NOMO-1 (cell line): Measurements from ENCODE around the gene STK4.
A peak's percentile ranks its signal among the peaks of the same experiment; 100 is the strongest.
"Not testable (repeated sequence)": the region's sequence is repeated elsewhere in the genome, so short reads cannot be mapped to it uniquely, and the experiment has no call there.

Experiments
- DNase-seq, 2 experiments: peaks; one replicate each; lab custom pipeline; 2025; ENCODE audit not compliant: unreplicated experiment in 2 of 2; lab: John Stamatoyannopoulos, UW

The STK4 gene

DNA sequence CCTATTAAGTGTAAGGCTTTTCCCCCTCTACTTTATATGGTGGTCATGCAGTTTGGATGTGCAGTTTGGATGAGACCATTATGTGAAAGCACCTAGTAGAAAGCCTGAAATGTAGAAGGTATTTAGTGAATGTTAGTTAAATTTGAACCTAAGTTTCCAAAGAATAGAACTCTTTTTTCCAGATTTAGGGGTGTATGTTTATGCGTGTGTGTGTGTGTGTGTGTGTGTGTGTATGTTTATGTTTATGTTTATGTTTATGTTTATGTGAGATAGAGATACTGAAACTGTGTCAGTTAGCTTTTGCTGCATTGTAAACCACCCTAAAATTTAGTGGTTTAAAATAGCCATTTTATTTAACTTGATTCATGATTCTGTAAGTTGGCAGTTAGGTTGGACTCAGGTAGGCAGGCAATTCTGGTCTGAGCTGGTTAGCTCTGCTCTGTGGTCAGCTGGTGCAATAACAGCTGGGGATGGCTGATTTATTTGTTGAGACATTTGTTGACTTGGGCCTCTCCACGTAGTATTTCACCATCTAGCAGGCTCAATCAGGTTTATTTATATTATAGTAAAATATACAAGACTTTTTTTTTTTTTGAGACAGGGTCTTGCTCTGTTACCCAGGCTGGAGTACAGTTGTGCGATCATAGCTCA lies 54.0 kb downstream of the STK4 start:
- DNase-seq = peak; percentile 21 to 43

- no peak for DNase-seq
Measured at GRCh38 chr20:45021631-45022030, 55.3 kb downstream of the STK4 start.

DNA sequence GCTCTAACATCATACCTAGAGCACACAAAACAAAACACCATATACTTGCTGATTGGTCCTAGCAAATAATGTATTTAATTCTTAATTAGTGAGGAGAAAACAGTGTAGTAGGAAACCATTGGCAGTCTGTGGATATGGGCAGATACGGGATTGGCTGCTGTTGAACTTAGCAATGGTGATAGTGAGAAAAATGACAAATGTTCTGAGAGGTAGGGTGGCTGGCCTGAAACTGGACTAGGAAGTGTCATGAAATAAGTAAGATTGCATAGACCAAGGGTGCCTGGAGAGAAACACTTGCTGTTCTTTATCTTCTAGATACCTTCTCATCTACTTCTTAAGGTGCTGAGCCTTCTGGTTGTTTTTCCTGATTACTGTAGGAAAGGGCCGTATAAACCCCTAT lies 56.8 kb downstream of the STK4 start:
- DNase-seq = not testable (repeated sequence)

DNA sequence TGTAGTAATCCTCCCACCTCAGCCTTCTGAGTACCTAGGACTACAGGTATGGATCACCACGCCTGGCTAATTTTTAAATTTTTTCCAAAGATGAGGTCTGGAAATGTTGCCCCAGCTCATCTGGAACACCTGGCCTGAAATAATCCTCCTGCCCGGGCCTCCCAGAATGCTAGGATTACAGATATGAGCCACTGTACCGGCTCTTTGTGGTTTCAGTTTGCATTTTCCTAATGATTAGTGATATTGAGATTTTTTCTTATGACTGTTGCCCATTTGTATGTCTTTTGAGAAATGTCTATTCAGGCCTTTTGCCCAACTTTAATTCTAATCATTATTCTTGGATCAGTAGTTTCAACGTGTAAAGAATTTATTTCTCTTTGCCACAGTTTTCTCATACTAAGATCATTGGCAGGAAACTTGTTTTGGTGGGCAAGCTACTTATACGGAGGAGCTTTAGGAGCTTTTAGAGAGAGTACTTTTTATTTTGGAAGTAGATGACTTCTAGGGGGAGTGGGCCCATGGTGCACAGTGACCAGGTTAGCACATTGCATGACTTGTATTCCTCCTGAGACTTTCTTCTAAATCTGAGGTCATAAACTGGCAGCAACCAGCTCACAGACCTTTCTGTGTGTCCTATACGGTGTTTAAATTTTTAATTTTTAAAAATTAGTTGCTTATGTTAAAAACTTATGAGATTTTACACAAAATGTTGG lies 62.3 kb downstream of the STK4 start:
- DNase-seq = no peak

DNA sequence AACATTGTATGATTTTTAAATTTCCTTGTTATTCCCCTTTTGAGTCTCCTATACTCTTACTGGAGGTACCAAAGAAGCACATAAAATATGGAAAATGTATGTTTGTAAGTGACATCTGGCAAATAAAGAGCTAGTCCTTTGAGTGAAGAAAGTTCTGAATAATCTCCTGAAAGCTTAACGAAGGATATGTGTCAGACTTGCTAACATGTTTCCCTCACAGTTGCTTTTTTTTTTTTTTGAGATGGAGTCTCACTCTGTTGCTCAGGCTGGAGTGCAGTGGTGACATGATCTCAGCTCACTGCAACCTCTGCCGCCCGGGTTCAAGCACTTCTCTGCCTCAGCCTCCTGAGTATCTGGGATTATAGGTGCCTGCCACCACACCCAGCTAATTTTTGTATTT lies 63.6 kb downstream of the STK4 start:
- DNase-seq = no peak

- DNase-seq = no peak
Measured at GRCh38 chr20:45032276-45032675, 66.0 kb downstream of the STK4 start.

DNA sequence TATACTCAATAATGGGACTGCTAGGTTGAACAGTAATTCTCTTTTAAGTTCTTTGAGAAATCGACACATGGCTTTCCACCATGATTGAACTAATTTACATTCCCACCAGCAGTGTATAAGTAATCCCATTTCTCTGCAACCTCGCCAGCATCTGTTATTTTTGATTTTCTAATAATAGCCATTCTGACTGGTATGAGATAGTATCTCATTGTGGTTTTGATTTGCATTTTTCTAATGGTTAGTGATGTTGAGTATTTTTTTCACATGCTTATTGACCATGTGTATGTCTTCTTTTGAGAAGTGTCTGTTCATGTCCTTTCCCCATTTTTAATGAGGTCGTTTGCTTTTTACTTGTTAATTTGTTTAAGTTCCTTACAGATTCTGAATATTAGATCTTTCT lies 66.5 kb downstream of the STK4 start:
- no peak for DNase-seq

- no peak for DNase-seq
Measured at GRCh38 chr20:45034436-45034835, 68.1 kb downstream of the STK4 start.

GRCh38 chr20:45036044-45036755 lies 69.9 kb downstream of the STK4 start:
- DNase-seq = peak; percentile 8 to 49

DNA sequence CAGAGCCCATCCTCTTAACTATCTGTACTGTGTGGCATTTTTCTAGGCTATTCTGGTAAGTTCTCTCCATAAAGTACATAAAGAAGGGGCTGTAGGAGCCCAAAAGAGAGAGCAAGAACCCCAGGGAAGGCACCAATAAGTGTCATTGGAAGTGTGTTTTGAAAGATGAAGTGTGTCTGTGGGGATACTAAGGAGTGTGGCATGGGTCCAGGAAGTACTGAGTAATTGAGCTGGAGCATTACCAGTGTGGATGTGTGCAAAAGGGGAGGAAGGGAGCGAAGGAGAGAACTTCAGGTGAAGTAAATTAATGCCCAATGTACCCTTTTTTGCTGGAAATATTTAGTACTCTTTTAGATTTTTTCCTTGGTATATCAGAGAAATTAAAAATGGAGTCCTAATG lies 70.7 kb downstream of the STK4 start:
- DNase-seq = no peak

DNA sequence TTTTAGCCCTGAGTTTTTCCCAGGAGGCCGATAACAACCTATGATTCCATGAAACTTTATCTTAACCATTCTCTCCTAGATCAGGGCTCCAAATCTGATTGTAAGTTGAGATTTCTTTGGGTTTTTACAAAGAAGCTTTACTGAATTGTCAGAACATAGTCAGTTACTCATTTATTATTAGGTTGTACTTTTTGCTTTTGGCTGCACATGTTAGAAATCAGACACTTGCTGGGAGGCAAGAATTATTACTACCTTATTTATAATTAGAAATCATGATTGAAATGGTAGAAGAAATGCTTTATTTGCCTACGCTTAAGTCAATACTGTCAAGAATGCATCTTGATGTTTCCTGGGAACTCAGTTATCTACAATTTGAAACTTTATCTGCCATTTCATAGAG lies 71.3 kb downstream of the STK4 start:
- no peak for DNase-seq

DNA sequence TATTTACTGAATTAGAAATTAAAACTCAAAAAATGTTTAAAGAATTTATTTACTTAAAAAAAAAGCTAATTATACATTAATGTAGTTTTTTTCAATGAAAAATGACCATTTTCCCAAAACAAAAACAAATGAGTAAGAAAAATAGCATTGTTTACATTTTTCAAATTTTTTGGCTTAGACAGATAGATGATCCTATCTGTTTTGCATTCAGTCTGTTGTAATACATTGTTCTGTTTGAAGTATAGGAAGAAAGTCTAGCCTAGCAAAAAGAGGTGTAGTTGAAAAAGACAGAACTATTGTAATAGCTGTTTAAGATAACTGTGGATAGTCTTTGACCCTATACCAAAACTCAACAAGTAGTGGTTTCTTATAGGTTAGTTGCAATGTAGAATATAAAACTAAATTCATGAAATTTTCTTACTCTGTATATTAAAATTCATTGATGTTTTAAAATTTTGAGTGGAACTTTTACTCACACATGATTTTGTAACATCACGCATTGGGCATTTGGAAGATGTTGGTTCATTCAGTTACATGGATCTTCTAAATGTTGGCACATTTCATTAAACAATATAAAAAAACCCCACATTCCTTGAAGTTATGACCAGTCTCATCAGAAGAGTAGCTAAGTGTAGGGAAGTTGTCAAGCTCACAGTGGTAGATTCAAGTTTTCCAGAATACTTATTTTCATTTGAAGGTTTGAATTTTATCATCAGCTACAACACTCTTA lies 72.6 kb downstream of the STK4 start:
- no peak for DNase-seq

- peak; percentile 74 to 96 for DNase-seq
Measured at GRCh38 chr20:45039475-45039820, 73.1 kb downstream of the STK4 start.

DNA sequence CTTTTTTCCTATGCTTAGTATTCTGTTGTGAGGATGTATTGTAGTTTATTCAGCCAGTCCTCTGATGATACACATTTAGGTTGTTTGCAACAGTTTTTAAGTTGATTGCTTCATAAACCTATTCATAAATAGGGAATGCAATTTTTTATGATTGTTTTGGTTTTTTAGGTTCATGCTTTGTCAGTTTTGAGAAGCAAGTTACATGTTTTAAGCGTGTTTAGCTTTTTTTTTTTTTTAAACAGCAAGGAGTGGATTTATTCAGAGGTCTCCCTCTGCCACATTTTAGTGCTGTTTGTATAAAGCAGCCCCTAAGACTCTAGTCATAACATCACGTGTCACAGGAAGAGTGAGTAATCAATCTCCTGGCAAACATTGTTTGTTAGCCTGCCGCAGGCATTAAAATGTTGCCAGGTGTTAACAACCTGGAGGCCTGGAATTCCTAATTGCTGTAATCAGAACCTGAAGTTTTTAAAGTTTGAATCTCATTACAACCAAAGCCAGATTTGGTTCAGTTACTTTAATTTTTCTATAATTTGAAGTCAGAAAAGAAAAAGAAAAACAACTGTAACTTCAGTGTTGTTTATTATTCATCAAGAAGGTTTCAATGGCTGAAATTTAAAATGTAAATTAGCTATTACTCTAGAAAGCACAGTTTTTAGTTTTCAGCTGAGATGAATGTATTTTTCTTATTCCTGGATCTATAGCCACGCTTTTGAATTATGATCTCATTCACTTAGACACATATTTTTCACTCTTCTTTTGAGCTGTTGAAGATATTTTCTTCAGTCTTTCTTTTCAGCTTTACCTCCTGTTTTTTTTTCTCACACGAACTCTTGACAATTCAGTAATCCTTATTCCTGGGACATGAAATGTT lies 75.4 kb downstream of the STK4 start:
- peak in 1 of 2 experiments; percentile 35 for DNase-seq

- no peak for DNase-seq
Measured at GRCh38 chr20:45042978-45043377, 76.7 kb downstream of the STK4 start.

DNA sequence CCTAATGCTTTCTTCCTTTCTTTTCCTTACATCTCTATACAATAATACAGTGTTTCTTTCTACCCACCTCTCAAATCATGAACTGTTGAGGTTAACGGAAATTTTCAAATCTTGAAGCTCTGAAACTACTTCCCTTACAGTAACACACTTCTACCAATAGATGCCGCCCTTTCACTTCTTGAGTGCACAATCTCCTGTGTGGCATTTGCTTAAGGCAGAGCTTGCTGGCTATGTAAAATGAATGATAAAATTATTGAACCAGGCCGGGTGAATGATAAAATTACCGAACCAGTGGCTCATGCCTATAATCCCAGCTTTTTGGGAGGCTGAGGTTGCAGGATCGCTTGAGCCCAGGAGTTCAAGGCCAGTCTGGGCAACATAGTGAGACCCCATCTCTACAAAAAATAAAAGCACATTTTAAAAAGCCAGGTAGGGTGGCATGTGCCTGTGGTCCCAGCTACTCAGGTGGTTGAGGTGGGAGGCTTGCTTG lies 77.8 kb downstream of the STK4 start:
- DNase-seq = peak; percentile 51 to 82

- DNase-seq = no peak
Measured at GRCh38 chr20:45044601-45045000, 78.3 kb downstream of the STK4 start.

DNA sequence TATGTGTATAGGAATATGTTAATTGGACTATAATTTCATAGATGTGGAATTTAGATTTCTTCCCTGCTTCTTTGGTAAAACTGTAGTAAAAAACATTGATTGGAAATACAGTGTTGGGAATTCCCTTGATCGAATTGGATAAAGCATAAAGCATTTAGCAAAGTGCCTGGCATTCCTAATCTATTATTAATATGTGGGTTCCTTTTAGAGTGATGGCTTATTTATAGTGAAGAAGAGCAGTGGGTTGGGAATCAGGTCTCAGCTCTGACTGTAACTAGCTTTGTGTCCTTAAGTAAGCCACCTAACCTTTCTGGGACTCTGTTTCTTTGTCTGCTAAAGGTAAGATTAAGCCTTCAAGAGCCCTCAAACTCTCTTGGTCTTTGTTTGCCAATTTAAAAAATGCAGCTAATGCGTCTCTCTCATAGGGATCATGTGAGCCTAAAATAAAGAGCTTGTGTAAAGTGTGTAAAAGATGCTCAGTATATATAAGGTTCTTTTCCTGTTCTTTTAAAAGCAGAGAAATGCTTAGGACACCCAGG lies 81.3 kb downstream of the STK4 start:
- no peak for DNase-seq

DNA sequence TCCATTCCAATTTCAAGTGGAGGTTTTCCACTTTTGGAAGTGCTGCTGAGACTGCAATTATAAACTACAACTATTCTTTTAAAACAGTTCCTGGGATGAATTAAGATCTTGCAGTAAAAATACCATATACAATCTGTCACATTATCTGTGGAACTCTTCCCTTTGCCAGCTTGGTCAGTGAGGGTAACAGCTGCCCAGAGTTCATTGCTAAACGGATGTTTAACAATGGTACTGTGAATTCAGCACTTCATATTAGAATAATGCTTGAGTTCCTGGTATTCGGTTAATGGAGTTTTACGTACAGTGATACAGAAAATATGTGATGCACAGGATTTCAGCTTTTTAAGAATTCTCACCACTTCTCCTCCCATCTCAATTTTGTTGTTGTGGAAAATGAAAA lies 83.1 kb downstream of the STK4 start:
- no peak for DNase-seq

GRCh38 chr20:45049904-45050471 lies 83.7 kb downstream of the STK4 start:
- DNase-seq = peak in 1 of 2 experiments; percentile 57
